ENCODE data around the gene CYP11A1.

The CYP11A1 gene

GRCh38 chr15:74289671-74290070 lies 77.8 kb downstream of the CYP11A1 start:
- Histone ChIP-seq H3K4me1 (ENCODE audit: control insufficient read depth in 2 of 2, insufficient read depth in 2 of 2, low read length in 2 of 2) (no peaks in the 10 kb centered on the region), H3K9me3 (ENCODE audit: control insufficient read depth in 2 of 2, low read length in 2 of 2) (no peaks in the 10 kb centered on the region), H3K4me3 (ENCODE audit: low read length in 2 of 2) (no peak overlapping the region), H3K27ac (ENCODE audit: low read depth in 2 of 2, low read length in 2 of 2) (no peak overlapping the region), H3K9ac (ENCODE audit: low read depth in 1 of 2, low read length in 2 of 2) (no peak overlapping the region), H3K27me3 (ENCODE audit: control insufficient read depth in 2 of 2, insufficient read depth in 2 of 2, low read length in 2 of 2) (no peaks in the 10 kb centered on the region), H3K36me3 (ENCODE audit: control insufficient read depth in 2 of 2, insufficient read depth in 2 of 2, low read length in 2 of 2) (no peaks in the 10 kb centered on the region)
